ENCODE results near the gene VARS1. TPM values are rescaled to one million over a fixed set of nuclear protein-coding genes. Genes with fewer than 3 reads are reported as not detected.

The VARS1 gene
- total and polyA plus RNA-seq, 2 of the 4 experiments (the other 2 are of a cell fraction): 41.2 to 42.0 TPM

DNA sequence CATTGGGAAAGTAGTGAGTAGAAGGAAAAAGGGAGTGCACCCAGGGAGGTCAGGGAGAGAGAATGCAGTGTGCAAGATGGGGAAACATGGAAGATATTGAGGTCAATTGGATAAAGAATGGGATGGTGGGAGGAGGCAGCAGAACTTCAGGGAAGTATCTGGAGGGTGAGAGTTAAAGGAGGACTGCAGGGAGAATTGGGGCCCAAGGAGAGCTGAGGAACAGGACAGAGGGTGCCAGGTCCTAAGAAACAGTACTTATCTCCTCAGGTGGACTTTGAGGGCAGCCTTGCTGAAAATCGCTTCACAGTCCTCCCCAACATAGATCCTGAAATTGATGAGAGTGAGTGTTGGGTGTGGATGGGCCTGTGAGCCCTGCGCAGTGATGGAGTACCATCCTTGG lies 37.3 kb downstream of the VARS1 start:
- H4K91ac ChIP-seq (ENCODE audit: insufficient read depth, low read depth, low read length): no peak overlapping the region
- no peak overlapping the region for H2AK5ac ChIP-seq (ENCODE audit: low read depth, low read length)
- no peak overlapping the region for H4K5ac ChIP-seq (ENCODE audit: low read depth, low read length)
- no peak overlapping the region for H3K27ac ChIP-seq (ENCODE audit: insufficient read depth, low read length)
- H3K9me3 ChIP-seq (ENCODE audit: control insufficient read depth, insufficient read depth, low read length): no peaks in the 10 kb centered on the region
- H3K23ac ChIP-seq (ENCODE audit: low read depth, low read length): no peak overlapping the region
- no CpG with 5 or more reads among the region's 2 CpGs for WGBS, 2 experiments (ENCODE audit: extremely low coverage in 2 of 2, insufficient read length in 1 of 2)
- dilution Hi-C loops (cut with HindIII; ENCODE audit: low sequenced_read_pairs, unreplicated experiment) (no loop called here), in situ Hi-C loops (cut with MboI; ENCODE audit: low sequenced_read_pairs) (no loop called here), intact Hi-C loops (cut with micrococcal nuclease) (no loop called here)
- no peak overlapping the region for H2BK15ac ChIP-seq (ENCODE audit: low read depth, low read length)
- no peak overlapping the region for H3K4me2 ChIP-seq (ENCODE audit: low read depth, low read length)
- POLR2A ChIA-PET (ENCODE audit: unreplicated experiment): no interaction called here
- H3K79me1 ChIP-seq (ENCODE audit: low read depth in 1 of 2, low read length in 2 of 2): 0 out of 4 replicates have a peak, but pooled peaks cover 0 to 2% of the 10 kb centered on the region in 2 experiments
- no TSS peak for BruUV-seq (replicated peaks)
- CTCF ChIA-PET: no interaction called here
- H2BK5ac ChIP-seq (ENCODE audit: low read depth, low read length, poor library complexity, severe bottlenecking): no peak overlapping the region
- no peak overlapping the region for H2AFZ ChIP-seq (replicated peaks; ENCODE audit: low read length, poor library complexity)
- ATAC-seq (ENCODE audit: low read depth): no peak
- no peak overlapping the region for H3K18ac ChIP-seq (ENCODE audit: low read depth, low read length)
- H2AK9ac ChIP-seq (replicated peaks; ENCODE audit: low read depth, low read length, poor library complexity): peak overlapping the region; percentile 6
- peaks cover 7% of the 10 kb centered on the region; the same call in 1 of the 2 replicates for H3K36me3 ChIP-seq (ENCODE audit: control insufficient read depth, insufficient read depth, low read length)
- H3K9me1 ChIP-seq (ENCODE audit: insufficient read depth, low read length): peaks cover 8% of the 10 kb centered on the region
- no peak overlapping the region for H2BK120ac ChIP-seq (ENCODE audit: low read depth, low read length)
- H3K4me3 ChIP-seq (ENCODE audit: insufficient read depth, low read depth, low read length): no peak overlapping the region
- DNase-seq: no peak
- no peaks in the 10 kb centered on the region for H3K27me3 ChIP-seq (ENCODE audit: control insufficient read depth, insufficient read depth, low read length)
- H3K14ac ChIP-seq (replicated peaks; ENCODE audit: low read depth, low read length): no peak overlapping the region
- no peak overlapping the region for H3K4ac ChIP-seq (ENCODE audit: low read depth, low read length)
- no peaks in the 10 kb centered on the region for H4K20me1 ChIP-seq (ENCODE audit: insufficient read depth, low read length)
- no peak overlapping the region for H4K8ac ChIP-seq (ENCODE audit: low read depth in 2 of 2, low read length in 2 of 2)
- TF ChIP-seq, protein P1, sequence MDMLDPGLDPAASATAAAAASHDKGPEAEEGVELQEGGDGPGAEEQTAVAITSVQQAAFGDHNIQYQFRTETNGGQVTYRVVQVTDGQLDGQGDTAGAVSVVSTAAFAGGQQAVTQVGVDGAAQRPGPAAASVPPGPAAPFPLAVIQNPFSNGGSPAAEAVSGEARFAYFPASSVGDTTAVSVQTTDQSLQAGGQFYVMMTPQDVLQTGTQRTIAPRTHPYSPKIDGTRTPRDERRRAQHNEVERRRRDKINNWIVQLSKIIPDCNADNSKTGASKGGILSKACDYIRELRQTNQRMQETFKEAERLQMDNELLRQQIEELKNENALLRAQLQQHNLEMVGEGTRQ (IDR thresholded peaks at IDR 0.05; ENCODE audit: low read depth, low read length): no peak
- TF ChIP-seq MXI1 (IDR thresholded peaks at IDR 0.05; ENCODE audit: borderline replicate concordance, low read depth, low read length) (no peak), RFX5 (IDR thresholded peaks at IDR 0.05; ENCODE audit: low read depth, low read length) (no peak), POLR2A (IDR thresholded peaks at IDR 0.05; ENCODE audit: low read depth, low read length) (no peak), MAZ (IDR thresholded peaks at IDR 0.05; ENCODE audit: borderline replicate concordance, low read depth, low read length) (no peak), CTCF (conservative IDR thresholded peaks at IDR 0.05; ENCODE audit: low read depth, low read length) (no peak), BHLHE40 (IDR thresholded peaks at IDR 0.05; ENCODE audit: low read depth, low read length) (no peak), CHD1 (IDR thresholded peaks at IDR 0.05; ENCODE audit: low read depth, low read length) (no peak), NFE2L2 (IDR thresholded peaks at IDR 0.05; ENCODE audit: low read depth, low read length) (no peak)
- H2BK20ac ChIP-seq (ENCODE audit: low read depth, low read length): no peak overlapping the region
- no peak overlapping the region for H3K9ac ChIP-seq (ENCODE audit: low read depth, low read length)
- peaks cover 1% of the 10 kb centered on the region for H3K4me1 ChIP-seq (ENCODE audit: control insufficient read depth, insufficient read depth, low read length)
- H3K56ac ChIP-seq (ENCODE audit: extremely low read depth, insufficient read depth, low read length): no peak overlapping the region

All from IMR-90 (cell line).